Measurements from ENCODE around the gene WDR36.

- TF ChIP-seq POLR2A (IDR thresholded peaks at IDR 0.05) = no peak
- no peak for TF ChIP-seq CTCF (IDR thresholded peaks at IDR 0.05)
Observed at GRCh38 chr5:111121926-111122325, 29.8 kb downstream of the WDR36 start.

All from adrenal gland (tissue), 5 donors.